GM21723 (cell line): ENCODE measurements around the gene MLST8.
"Not testable (repeated sequence)": the region's sequence is repeated elsewhere in the genome, so short reads cannot be mapped to it uniquely, and the experiment has no call there.

ENCODE experiments used
- ATAC-seq: cut with Tn5 transposase; IDR thresholded peaks from one replicate; pipeline ENCODE4 v1.9.1; 2021; ENCODE audit warnings: mild to moderate bottlenecking, moderate library complexity; ENCODE audit not compliant: unreplicated experiment

The MLST8 gene

GRCh38 chr16:2230376-2230775 lies 25.1 kb downstream of the MLST8 start:
- ATAC-seq, result no peak

GRCh38 chr16:2231016-2231931 lies 26.0 kb downstream of the MLST8 start:
- ATAC-seq, result no peak

- no peak for ATAC-seq
Observed at GRCh38 chr16:2232094-2232990, 27.1 kb downstream of the MLST8 start.

- ATAC-seq, result no peak
Observed at GRCh38 chr16:2233046-2233775, 28.0 kb downstream of the MLST8 start.

GRCh38 chr16:2233872-2234812 lies 28.9 kb downstream of the MLST8 start:
- ATAC-seq, result no peak

GRCh38 chr16:2234813-2235170 lies 29.5 kb downstream of the MLST8 start:
- ATAC-seq, result no peak

GRCh38 chr16:2235234-2235651 lies 30.0 kb downstream of the MLST8 start:
- ATAC-seq, result no peak

- no peak for ATAC-seq
Observed at GRCh38 chr16:2235695-2236336, 30.6 kb downstream of the MLST8 start.

- ATAC-seq, result no peak
Observed at GRCh38 chr16:2236337-2237101, 31.3 kb downstream of the MLST8 start, which contains the start of gene DNASE1L2. DNASE1L2 (plus strand) TSS chr16:2236444; CDS start chr16:2236817, 373 bp downstream.

- no peak for ATAC-seq
Observed at GRCh38 chr16:2237102-2237482, 31.8 kb downstream of the MLST8 start.

- no peak for ATAC-seq
Observed at GRCh38 chr16:2237493-2238149, 32.4 kb downstream of the MLST8 start.

- ATAC-seq, result no peak
Observed at GRCh38 chr16:2238150-2238837, 33.0 kb downstream of the MLST8 start.

GRCh38 chr16:2238838-2239675 lies 33.8 kb downstream of the MLST8 start:
- ATAC-seq, result no peak

GRCh38 chr16:2240331-2240730 lies 35.1 kb downstream of the MLST8 start:
- ATAC-seq, result not testable (repeated sequence)

- ATAC-seq, result no peak
Observed at GRCh38 chr16:2242598-2242997, 37.3 kb downstream of the MLST8 start.

- ATAC-seq, result no peak
Observed at GRCh38 chr16:2243031-2243528, 37.8 kb downstream of the MLST8 start.
